Hematopoietic multipotent progenitor cell (in vitro differentiated cells): ENCODE data around the gene MYO16. TPM values are rescaled to one million over a fixed set of nuclear protein-coding genes. Genes with fewer than 3 reads are reported as not detected.
A peak's percentile ranks its signal among the peaks of the same experiment; 100 is the strongest.

Source experiments
- DNase-seq, 3 donors: peaks; one replicate each; pipeline ENCODE4 v3.0.0-alpha.2; 2011 to 2015; ENCODE audit warnings: low read depth in 2 of 3, low spot score in 2 of 3
- total RNA-seq: library from RNA; depleted of rRNA; stranded (reverse); fragments of >200 nt; gene quantifications from one replicate; pipeline ENCODE4 v1.2.3, GENCODE V29; 2012

Gene MYO16
- total RNA-seq, 1 donor: 1.6 TPM

DNA sequence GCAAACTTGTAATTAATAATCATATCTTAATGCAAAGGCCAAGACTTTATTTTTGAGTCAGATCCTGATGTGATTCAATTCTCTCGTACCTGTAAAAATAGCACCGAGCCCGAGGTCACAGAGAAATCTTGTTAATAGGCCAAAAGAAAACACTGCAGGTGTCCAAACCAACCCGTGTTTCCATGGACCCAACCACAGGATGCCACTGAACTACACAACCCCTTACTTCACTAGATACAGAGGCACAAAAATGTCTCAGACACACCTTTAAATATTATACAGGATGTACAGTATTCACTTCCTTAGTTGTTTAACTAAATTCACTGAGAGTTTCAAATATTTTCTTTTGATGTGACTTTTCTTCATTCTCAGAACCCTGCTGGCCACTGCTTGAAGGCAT lies 530.9 kb downstream of the MYO16 start:
- DNase-seq: no peak

DNA sequence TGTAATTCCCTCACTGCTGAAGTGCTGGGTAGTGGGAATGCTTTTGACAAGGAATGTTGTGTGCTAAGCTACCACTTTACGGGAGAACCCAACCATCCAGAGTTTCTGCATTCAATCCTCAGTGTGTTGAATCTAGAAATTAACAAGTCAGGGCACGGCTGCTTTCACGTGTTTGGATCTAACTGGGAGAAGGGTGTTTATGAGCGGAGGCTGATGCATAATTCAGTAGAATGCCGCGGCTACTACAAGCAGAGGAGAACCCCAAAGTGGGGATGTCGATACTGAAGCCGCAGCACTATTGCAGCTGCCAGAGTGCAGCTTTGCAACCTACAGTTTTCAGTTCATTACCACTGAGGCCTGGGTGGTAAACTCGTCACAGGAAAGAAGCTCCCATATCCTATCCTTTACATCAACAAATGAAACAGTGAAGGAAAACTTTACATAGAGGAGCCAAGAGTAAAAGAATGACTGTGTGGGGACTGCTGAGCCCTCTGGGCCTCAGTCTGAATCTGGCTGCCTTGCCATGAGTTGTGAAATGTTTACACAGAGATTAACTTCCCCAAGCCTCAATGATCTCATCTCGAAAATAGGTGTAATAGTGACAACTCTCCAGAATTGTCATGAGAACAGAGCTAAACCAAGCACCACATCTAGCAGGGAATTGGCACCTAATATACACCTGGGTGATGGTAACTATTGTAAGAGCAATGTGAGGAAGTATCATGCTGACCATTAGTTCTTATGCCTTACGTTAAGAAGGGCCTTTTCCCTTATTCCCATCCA lies 531.7 kb downstream of the MYO16 start:
- no peak for DNase-seq

DNA sequence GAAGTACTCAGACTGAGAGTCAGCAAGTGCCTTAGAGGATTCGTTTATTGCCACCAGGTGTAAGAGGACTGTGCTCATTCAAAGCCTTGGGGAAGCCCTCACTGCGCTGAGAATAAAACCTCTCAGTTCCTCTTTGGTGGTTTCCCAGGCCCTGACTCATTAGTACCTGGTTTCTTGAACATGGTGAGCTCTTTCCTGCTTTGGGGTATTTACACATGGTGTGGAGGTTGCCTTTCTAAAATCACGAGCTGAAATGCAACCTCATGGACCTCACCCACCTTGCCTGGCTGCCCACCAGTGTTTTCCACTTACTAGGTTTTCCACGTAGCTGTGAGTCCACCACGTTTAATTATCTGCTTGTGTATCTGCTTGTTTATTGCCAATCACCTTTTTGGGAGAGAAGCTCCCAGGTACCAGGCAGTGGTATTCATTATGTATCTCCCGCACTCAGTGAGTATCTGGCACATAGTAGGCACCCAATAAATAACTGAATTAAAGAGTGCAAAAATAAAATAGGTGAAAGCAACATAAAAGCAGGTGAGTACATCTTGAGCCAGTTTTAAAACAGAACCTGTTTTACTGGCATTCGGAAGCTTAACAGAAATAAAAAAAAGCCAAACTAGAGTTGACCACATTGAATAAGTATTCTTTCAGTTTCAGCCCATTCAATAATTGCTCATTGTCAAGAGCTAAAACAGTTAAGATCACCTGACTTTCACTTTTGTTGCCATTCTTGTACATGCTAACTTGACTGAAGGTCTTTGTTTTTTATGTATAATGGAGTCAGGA lies 533.0 kb downstream of the MYO16 start:
- DNase-seq: peak in 2 of 3 donors; percentile 79 to 93

- no peak for DNase-seq
These were observed 533.6 kb downstream of the MYO16 start for GRCh38 chr13:109163037-109163379.

GRCh38 chr13:109165417-109165904 lies 536.0 kb downstream of the MYO16 start:
- no peak for DNase-seq

- no peak for DNase-seq
These were observed 537.4 kb downstream of the MYO16 start for GRCh38 chr13:109166804-109167203.

DNA sequence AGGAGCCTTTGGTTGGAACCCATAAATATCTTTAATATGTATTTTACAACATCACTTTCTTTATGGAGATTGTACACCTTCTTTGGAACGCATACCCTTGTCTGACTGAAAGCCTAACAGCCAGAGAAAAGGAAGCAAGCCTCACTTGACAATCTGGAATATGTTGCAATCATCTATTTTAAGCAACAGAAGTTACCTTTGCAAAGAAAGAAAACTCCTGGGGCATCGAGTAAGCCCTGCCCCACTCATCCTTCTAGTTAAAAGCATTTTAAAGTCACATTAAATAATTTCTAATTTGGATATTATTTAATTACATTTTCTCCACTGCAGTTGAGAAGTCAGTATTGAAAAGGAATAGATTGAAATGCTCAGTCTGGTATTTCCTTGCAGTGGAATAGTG lies 542.7 kb downstream of the MYO16 start:
- no peak for DNase-seq

GRCh38 chr13:109175666-109176065 lies 546.3 kb downstream of the MYO16 start:
- DNase-seq: no peak

DNA sequence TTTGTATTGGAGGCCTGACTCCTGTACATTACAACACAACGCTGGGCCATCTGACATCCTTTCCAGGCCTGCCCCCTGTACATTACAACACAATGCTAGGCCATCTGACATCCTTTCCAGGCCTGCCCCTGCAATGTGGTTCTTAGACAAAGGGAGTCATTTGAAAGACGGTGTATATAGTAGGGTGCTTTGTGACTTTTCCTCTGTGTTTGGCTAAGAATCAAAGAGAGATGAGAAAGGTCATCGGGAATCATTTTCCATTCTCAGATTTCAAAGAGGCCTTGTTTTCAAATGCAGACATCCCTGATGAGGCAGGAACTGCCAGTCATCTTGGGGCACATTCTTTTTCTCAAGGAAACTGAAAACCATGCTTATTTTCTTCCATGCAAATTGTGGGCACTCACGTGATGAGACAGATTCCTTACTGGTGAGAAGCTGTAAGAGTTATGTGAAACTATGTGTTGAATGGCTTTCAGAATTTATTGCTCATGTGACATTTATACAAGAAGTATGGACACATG lies 551.6 kb downstream of the MYO16 start:
- no peak for DNase-seq

DNA sequence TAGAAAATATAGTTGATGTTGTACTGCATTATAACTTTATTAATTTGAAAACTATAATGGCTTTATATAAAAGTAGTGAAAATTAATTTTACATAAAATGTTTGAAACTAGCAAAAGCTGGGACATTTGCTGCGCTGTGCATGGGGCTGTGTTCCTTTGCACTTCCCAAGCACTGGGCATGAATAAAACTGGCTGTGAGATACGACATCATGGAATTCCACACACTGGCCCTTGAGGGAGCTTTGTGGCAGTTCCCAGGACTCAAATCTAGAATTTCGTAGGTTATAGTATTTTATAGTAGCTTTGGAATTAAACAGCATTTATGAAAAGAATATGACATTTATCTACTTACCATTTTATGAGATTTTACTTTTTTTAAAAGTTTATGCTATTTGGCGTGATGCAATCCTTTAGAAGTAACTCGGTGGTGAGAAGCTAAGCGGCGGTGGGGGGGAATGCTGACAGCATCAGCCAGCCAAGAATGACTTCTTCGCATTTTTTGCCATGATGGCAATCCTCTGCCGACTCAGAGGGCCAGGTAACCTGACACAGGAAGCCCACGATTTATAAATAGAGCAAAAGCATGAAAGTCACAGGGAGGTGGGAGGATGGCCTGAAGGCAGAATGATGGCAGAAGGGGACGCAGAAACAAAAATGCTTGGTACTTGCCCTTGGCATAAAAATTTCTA lies 553.5 kb downstream of the MYO16 start:
- no peak for DNase-seq

GRCh38 chr13:109191413-109191812 lies 562.0 kb downstream of the MYO16 start:
- no peak for DNase-seq

GRCh38 chr13:109192306-109192705 lies 562.9 kb downstream of the MYO16 start:
- no peak for DNase-seq

DNA sequence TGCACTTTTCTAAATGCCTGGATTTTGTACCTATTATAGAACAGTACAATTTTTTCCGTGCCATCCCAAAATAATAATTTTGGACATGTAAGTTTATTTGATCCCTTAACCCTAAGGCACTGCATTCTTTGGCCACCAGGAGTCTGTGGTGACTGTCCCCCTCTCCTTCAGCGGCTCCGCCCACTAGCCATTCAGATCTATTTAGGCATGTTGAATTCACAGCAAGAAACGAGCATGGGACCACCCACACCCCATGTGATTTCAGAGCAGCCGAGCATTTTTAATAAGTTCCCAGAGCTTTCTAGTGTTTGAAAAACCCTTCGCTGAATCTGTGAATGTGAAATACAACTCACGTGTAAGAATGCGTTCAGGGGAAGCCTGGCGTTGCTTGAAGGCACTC lies 567.5 kb downstream of the MYO16 start:
- DNase-seq: no peak

DNA sequence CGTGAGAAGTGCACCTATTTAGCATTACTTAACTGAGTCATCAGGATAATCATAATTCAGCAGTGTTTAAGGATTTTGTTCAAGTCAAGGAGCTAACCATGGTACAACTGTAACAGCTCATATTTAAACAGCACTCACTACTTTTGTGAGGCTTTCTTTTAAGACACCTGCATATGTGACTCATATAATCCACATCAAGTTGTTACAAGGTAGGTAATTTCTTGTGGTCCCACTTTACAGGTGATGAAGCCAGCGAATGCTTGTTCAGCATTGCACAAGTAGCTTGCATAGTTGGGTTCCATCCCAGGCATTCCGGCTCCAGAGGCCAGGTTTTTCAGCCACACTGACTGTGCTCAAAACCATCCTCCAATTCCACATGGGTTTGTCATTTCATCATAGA lies 569.2 kb downstream of the MYO16 start:
- no peak for DNase-seq

DNA sequence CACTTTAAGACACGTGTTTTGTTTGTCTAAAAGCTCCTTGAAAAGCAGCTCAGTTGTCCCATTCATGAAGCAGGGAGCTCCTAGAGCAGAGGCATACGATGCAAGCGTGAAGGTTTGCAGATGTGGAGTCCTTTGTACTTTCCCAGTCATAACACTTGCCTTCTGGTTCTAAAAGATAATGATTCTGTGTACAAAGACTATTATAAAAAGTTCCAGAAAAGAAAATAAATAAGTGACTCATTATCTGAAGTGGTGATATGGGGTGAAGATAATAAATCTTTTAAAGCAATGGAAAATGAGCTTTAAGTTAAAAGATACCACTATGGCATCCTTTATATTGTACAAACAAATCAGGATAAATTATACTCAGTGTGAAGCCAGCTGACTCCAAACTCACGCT lies 569.9 kb downstream of the MYO16 start:
- no peak for DNase-seq

- DNase-seq: no peak
These were observed 571.1 kb downstream of the MYO16 start for GRCh38 chr13:109200556-109200955.

DNA sequence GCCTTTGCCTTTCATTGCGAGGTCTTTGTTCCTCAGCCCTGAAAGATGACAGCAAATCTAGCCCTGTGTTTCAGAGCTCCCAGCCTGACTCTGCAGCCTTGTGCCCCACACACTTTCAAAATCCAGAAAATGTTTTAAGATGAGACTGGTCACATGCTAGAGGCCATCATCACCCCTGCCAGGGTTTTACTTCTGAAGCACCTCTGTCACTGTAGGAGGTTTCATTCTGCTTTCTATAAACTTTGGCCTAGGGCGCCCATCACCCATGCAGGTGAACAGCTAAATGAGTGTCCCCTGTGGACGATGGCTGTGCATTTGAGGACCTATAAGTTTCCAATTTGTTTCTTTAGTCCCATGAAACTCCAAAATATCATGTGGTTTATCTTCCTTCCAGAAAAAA lies 574.2 kb downstream of the MYO16 start:
- DNase-seq: no peak

DNA sequence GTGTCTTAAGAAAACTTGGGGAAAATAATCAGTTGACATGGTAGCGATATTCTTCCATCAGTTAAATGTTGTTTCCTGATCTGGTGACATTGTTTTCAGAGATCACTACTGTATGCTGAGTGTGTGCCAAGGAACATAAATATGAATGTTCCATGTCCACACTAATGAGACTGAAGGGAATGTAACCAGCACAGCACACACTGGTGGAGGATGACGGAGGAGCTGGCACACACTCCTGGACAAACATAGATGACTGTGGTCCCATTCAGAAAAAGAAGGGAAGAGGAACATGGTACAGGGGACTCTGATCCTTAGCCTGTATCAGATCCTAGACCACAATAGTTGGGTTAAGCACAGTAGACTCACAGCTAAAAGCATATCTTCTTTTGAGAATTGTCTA lies 574.8 kb downstream of the MYO16 start:
- DNase-seq: no peak

- no peak for DNase-seq
These were observed 575.2 kb downstream of the MYO16 start for GRCh38 chr13:109204657-109205056.

DNA sequence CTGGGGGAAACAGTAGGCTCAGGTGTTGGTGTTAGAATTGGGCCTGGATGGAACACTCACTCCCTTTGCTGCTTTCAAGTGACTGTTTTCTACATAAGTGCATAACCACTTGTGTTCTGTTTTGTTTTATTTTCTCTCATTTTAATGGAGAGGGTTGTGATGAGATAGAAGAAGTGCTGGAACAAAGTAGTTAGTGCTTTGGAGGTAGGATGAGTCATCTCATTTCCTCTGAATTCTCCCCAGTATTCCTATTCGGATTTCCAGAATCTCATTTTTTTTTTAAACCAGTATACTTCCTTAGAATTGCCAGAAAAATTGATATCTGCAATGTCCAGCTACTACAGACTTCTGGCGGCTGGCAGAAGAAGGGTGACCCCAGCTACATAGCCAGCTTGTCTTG lies 575.9 kb downstream of the MYO16 start:
- DNase-seq: no peak

- no peak for DNase-seq
These were observed 577.2 kb downstream of the MYO16 start for GRCh38 chr13:109206616-109207015.
